Hematopoietic multipotent progenitor cell (in vitro differentiated cells): ENCODE data around the gene SRRM1. TPM values are rescaled to one million over a fixed set of nuclear protein-coding genes. Genes with fewer than 3 reads are reported as not detected.
"Not testable (repeated sequence)": the region's sequence is repeated elsewhere in the genome, so short reads cannot be mapped to it uniquely, and the experiment has no call there.

Experiments
- DNase-seq, 3 donors: peaks; one replicate each; pipeline ENCODE4 v3.0.0-alpha.2; 2011 to 2015; ENCODE audit warnings: low read depth in 2 of 3, low spot score in 2 of 3
- total RNA-seq: library from RNA; depleted of rRNA; stranded (reverse); fragments of >200 nt; gene quantifications from one replicate; pipeline ENCODE4 v1.2.3, GENCODE V29; 2012

SRRM1 gene
- total RNA-seq, 1 donor: 32.6 TPM

- DNase-seq: no peak
Measured at GRCh38 chr1:24692351-24692980, 49.4 kb downstream of the SRRM1 start.

- DNase-seq: no peak
Measured at GRCh38 chr1:24693827-24694379, 50.8 kb downstream of the SRRM1 start.

- DNase-seq: peak in 1 of 3 donors; percentile 20
Measured at GRCh38 chr1:24694380-24694843, 51.3 kb downstream of the SRRM1 start.

- DNase-seq: peak in 2 of 3 donors; percentile 46 to 69
Measured at GRCh38 chr1:24695202-24695974, 52.3 kb downstream of the SRRM1 start.

GRCh38 chr1:24696041-24696755 is 53.1 kb downstream of the SRRM1 start:
- DNase-seq: no peak

- DNase-seq: no peak
Measured at GRCh38 chr1:24696756-24697330, 53.7 kb downstream of the SRRM1 start.

GRCh38 chr1:24697453-24698001 is 54.4 kb downstream of the SRRM1 start:
- DNase-seq: not testable (repeated sequence)

GRCh38 chr1:24698326-24698725 is 55.2 kb downstream of the SRRM1 start:
- not testable (repeated sequence) for DNase-seq

GRCh38 chr1:24699628-24700027 is 56.5 kb downstream of the SRRM1 start:
- no peak for DNase-seq

GRCh38 chr1:24702511-24703293 is 59.6 kb downstream of the SRRM1 start:
- no peak for DNase-seq

GRCh38 chr1:24704411-24705259 is 61.5 kb downstream of the SRRM1 start:
- DNase-seq: no peak

GRCh38 chr1:24705260-24706073 is 62.4 kb downstream of the SRRM1 start:
- peak in 2 of 3 donors; percentile 84 to 93 for DNase-seq

GRCh38 chr1:24706074-24706389 is 62.9 kb downstream of the SRRM1 start:
- DNase-seq: not testable (repeated sequence)

GRCh38 chr1:24707687-24708086 is 64.6 kb downstream of the SRRM1 start:
- no peak for DNase-seq

GRCh38 chr1:24708938-24709337 is 65.8 kb downstream of the SRRM1 start:
- no peak for DNase-seq

GRCh38 chr1:24709791-24710441 is 66.8 kb downstream of the SRRM1 start:
- DNase-seq: no peak

GRCh38 chr1:24711329-24711728 is 68.2 kb downstream of the SRRM1 start:
- DNase-seq: no peak

- DNase-seq: no peak
Measured at GRCh38 chr1:24713176-24713575, 70.1 kb downstream of the SRRM1 start.
